ENCODE measurements around the gene GRWD1.

GRCh38 chr19:48497728-48498594, 52.2 kb downstream of the GRWD1 start:
- TF ChIP-seq POLR2A (IDR thresholded peaks at IDR 0.05) (no peak), CTCF (IDR thresholded peaks at IDR 0.05) (no peak), POLR2AphosphoS5 (IDR thresholded peaks at IDR 0.05; ENCODE audit: insufficient read depth in 1 of 2, low read depth in 1 of 2) (no peak)

Data from vagina (tissue), 2 donors.